ENCODE results near the gene PTCD2. TPM values are rescaled to one million over a fixed set of nuclear protein-coding genes. Genes with fewer than 3 reads are reported as not detected.

PTCD2 gene
- total and polyA plus RNA-seq, 2 experiments from 2014 or later, result 6.3 to 14.3 TPM

DNA sequence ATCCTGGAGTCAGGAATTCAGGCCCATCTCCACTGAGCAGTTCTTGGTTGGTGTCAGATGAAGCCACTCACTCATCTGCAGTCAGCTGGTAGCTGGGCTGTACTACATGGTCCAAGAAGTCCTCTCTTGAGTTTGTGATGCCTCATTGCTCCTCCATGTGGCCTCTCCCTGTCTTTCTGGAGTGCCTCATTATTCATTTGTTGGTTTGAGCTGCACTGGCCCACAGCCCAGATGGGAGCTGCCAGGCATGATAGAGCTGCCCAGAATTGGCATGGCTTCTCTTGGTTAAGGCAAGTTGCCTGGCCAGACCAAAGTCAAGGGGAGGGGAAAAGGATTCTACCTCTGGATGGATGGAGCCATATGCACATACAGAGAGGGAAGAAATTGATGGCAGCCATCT is 8.0 kb downstream of the PTCD2 start:
- DNase-seq (ENCODE audit: low read depth in 1 of 2, low spot score in 1 of 2), result peak in 1 of 2 donors; percentile 34
- no peaks in the 10 kb centered on the region for H3K27me3 ChIP-seq
- TF ChIP-seq, protein P1, sequence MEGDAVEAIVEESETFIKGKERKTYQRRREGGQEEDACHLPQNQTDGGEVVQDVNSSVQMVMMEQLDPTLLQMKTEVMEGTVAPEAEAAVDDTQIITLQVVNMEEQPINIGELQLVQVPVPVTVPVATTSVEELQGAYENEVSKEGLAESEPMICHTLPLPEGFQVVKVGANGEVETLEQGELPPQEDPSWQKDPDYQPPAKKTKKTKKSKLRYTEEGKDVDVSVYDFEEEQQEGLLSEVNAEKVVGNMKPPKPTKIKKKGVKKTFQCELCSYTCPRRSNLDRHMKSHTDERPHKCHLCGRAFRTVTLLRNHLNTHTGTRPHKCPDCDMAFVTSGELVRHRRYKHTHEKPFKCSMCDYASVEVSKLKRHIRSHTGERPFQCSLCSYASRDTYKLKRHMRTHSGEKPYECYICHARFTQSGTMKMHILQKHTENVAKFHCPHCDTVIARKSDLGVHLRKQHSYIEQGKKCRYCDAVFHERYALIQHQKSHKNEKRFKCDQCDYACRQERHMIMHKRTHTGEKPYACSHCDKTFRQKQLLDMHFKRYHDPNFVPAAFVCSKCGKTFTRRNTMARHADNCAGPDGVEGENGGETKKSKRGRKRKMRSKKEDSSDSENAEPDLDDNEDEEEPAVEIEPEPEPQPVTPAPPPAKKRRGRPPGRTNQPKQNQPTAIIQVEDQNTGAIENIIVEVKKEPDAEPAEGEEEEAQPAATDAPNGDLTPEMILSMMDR (IDR thresholded peaks at IDR 0.05; ENCODE audit: low read depth, low read length), result no peak
- H3K4me3 ChIP-seq, result no peak overlapping the region
- no peak overlapping the region for H3K27ac ChIP-seq
- no peaks in the 10 kb centered on the region for H3K9me3 ChIP-seq (ENCODE audit: low read depth)
- H3K4me1 ChIP-seq (ENCODE audit: low read depth), result no peaks in the 10 kb centered on the region
- H3K36me3 ChIP-seq, result peaks cover 30% of the 10 kb centered on the region

DNA sequence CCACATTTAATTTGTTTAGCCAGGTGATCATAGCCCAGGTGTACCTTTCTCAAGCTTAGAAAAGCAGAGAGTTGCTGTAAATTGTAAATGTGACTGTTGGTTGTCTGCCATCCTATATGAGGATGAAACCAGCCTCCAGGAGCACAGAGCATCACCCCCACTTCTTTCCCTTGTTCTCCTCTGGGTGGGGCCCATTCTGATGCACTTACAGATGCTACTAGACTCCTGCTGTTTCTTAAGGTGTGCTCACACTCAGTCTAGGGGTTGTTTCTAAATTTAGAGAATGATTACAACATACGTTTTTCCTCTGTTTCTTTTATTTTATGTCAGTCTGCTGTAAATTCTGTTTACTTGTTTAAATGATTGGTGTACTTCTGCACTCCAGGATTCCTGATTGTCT is 10.5 kb downstream of the PTCD2 start:
- H3K27me3 ChIP-seq, result no peaks in the 10 kb centered on the region
- H3K4me1 ChIP-seq (ENCODE audit: low read depth), result no peaks in the 10 kb centered on the region
- DNase-seq (ENCODE audit: low read depth in 1 of 2, low spot score in 1 of 2), result no peak
- H3K4me3 ChIP-seq, result no peak overlapping the region
- TF ChIP-seq, protein P1 (IDR thresholded peaks at IDR 0.05; ENCODE audit: low read depth, low read length), result no peak
- H3K36me3 ChIP-seq, result peaks cover 28% of the 10 kb centered on the region
- H3K9me3 ChIP-seq (ENCODE audit: low read depth), result no peaks in the 10 kb centered on the region
- H3K27ac ChIP-seq, result no peak overlapping the region

DNA sequence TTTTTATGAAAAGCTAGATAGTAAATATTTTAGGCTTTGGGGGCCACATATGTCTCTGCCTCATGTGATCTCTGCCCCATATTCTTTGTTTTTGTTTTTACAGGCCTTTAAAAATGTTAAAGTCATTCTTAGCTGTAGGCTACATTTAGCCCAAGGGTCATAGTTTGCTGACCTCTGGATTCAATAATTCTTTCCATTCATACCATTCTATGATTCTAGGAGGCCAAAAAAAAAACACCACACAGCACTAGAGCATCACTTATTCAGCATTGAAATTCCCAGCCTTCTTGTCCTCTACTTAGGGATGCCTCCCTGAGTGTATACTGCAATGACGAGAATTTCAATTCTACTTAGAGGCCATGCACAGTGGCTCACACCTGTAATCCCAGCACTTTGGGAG is 17.0 kb downstream of the PTCD2 start:
- DNase-seq (ENCODE audit: low read depth in 1 of 2, low spot score in 1 of 2), result no peak
- H3K9me3 ChIP-seq (ENCODE audit: low read depth), result no peaks in the 10 kb centered on the region
- peaks cover 13% of the 10 kb centered on the region for H3K36me3 ChIP-seq
- TF ChIP-seq, protein P1 (IDR thresholded peaks at IDR 0.05; ENCODE audit: low read depth, low read length), result no peak
- H3K4me1 ChIP-seq (ENCODE audit: low read depth), result no peaks in the 10 kb centered on the region
- no peaks in the 10 kb centered on the region for H3K27me3 ChIP-seq
- H3K4me3 ChIP-seq, result no peak overlapping the region
- no peak overlapping the region for H3K27ac ChIP-seq

DNA sequence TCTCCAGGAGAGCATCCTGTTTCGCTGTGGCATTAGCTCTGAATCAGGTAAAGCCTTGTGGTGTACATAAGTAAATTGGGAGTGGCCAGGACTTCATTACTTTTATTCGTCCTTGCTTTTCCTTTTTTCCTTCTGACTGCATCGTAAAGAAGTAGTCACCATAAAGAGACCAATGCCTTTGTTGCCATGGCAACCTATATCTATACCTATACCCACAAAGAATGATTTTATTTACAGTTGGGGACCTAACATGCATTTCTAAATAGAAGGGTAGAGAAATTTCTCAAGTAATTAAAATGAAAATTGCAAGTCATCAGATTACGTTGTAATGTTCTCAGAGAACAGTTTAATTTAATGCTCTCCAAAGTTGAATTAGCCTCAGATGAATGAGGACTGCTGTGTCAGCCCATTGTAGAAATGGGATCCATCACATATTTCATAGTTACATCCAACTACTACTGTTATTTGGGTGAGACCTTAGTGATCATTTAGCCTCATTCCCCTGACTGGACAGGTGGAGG is 18.6 kb downstream of the PTCD2 start:
- Histone ChIP-seq H3K36me3 (peaks cover 18% of the 10 kb centered on the region), H3K4me1 (ENCODE audit: low read depth) (no peaks in the 10 kb centered on the region)

DNA sequence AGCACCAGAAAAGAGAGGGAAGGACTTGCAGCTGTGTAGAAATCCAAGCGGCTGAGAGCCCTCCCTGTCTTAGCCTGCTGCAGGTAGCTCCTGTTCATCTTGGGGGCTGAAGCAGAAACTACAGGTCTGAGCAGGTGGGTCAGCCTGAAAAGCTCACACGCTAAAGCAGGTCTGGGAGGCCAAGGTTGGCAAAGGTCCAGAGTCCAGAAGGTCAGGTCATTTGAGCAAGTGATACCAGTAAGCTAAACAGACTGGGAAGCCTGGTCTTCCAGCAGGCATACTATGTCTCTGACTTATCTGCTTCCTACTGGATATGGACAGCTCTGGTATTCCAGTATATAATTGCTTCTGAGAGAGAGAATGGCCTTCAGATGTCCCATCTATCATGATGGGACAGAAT is 26.2 kb downstream of the PTCD2 start:
- peaks cover 8% of the 10 kb centered on the region for H3K36me3 ChIP-seq
- H3K27me3 ChIP-seq, result no peaks in the 10 kb centered on the region
- DNase-seq (ENCODE audit: low read depth in 1 of 2, low spot score in 1 of 2), result no peak
- H3K4me3 ChIP-seq, result no peak overlapping the region
- TF ChIP-seq, protein P1 (IDR thresholded peaks at IDR 0.05; ENCODE audit: low read depth, low read length), result no peak
- no peak overlapping the region for H3K27ac ChIP-seq
- no peaks in the 10 kb centered on the region for H3K4me1 ChIP-seq (ENCODE audit: low read depth)
- no peaks in the 10 kb centered on the region for H3K9me3 ChIP-seq (ENCODE audit: low read depth)

More for the DNA sequence above, 18.6 kb downstream of the PTCD2 start:
- Histone ChIP-seq H3K27ac (no peak overlapping the region), H3K27me3 (no peaks in the 10 kb centered on the region), H3K4me3 (no peak overlapping the region), H3K9me3 (ENCODE audit: low read depth) (no peaks in the 10 kb centered on the region)
- DNase-seq (ENCODE audit: low read depth in 1 of 2, low spot score in 1 of 2), result no peak
- TF ChIP-seq, protein P1 (IDR thresholded peaks at IDR 0.05; ENCODE audit: low read depth, low read length), result no peak

All from cardiac muscle cell (in vitro differentiated cells and primary cell).